Islet of Langerhans (tissue), 1 donor: ENCODE data around the gene SDHAF1.

Source experiments
- FAIRE-seq: peaks from one replicate; lab custom pipeline; 2011; peaks lifted over from hg19 to GRCh38; lab: Jason Lieb, UNC

Gene SDHAF1

GRCh38 chr19:35986664-35987570, 8.1 kb upstream of the SDHAF1 start:
- FAIRE-seq, result no peak

GRCh38 chr19:35987571-35987896, 7.5 kb upstream of the SDHAF1 start:
- no peak for FAIRE-seq

GRCh38 chr19:35988824-35989223, 6.2 kb upstream of the SDHAF1 start:
- FAIRE-seq, result no peak

GRCh38 chr19:35990156-35990555, 4.8 kb upstream of the SDHAF1 start:
- no peak for FAIRE-seq

GRCh38 chr19:35990771-35991730, 3.9 kb upstream of the SDHAF1 start:
- FAIRE-seq, result no peak

GRCh38 chr19:35991731-35992450, 3.1 kb upstream of the SDHAF1 start:
- no peak for FAIRE-seq

GRCh38 chr19:35992907-35993765, 1.9 kb upstream of the SDHAF1 start:
- FAIRE-seq, result no peak

GRCh38 chr19:35993923-35994598, 927 bp upstream of the SDHAF1 start:
- no peak for FAIRE-seq

GRCh38 chr19:35996777-35997176, 1.8 kb downstream of the SDHAF1 start:
- no peak for FAIRE-seq

- FAIRE-seq, result no peak
Measured at GRCh38 chr19:36001605-36002004, 6.6 kb downstream of the SDHAF1 start.

GRCh38 chr19:36003284-36003683, 8.3 kb downstream of the SDHAF1 start:
- FAIRE-seq, result no peak

- no peak for FAIRE-seq
Measured at GRCh38 chr19:36006955-36007354, 12.0 kb downstream of the SDHAF1 start.

- peak; percentile 85 for FAIRE-seq
Measured at GRCh38 chr19:36008336-36008978, 13.5 kb downstream of the SDHAF1 start, which contains the start of gene SYNE4. Gene SYNE4 (minus strand): TSS chr19:36008813. CDS start chr19:36008681, 132 bp downstream.

GRCh38 chr19:36009220-36009619, 14.2 kb downstream of the SDHAF1 start:
- no peak for FAIRE-seq

- no peak for FAIRE-seq
Measured at GRCh38 chr19:36009633-36010379, 14.8 kb downstream of the SDHAF1 start.

GRCh38 chr19:36010402-36010801, 15.4 kb downstream of the SDHAF1 start:
- no peak for FAIRE-seq

- FAIRE-seq, result no peak
Measured at GRCh38 chr19:36013280-36014011, 18.5 kb downstream of the SDHAF1 start.

GRCh38 chr19:36014012-36014924, 19.3 kb downstream of the SDHAF1 start, which contains the start of gene ALKBH6:
Gene ALKBH6 (minus strand): TSS chr19:36014213. CDS start chr19:36013397, 816 bp downstream.
- FAIRE-seq, result peak; percentile 89
